Stimulated activated CD4-positive, alpha-beta T cell treated with anti-CD3 and anti-CD28 coated beads, Interleukin-15, amount 100 ng/mL, for 1 hour (primary cell): ENCODE data around the gene ADRA2B.

Experiments
- DNase-seq, 2 donors: peaks; one replicate each; pipeline ENCODE4 v3.0.0-alpha.2; 2020; ENCODE audit warnings: low read depth in 1 of 2, low spot score in 1 of 2

The ADRA2B gene

GRCh38 chr2:96106991-96107707, 9.2 kb downstream of the ADRA2B start:
- DNase-seq, result no peak

- no peak for DNase-seq
These were observed 10.2 kb downstream of the ADRA2B start for GRCh38 chr2:96105994-96106715.

- DNase-seq, result no peak
These were observed 11.0 kb downstream of the ADRA2B start for GRCh38 chr2:96105152-96105915.

GRCh38 chr2:96104487-96104861, 11.9 kb downstream of the ADRA2B start:
- no peak for DNase-seq

- no peak for DNase-seq
These were observed 12.4 kb downstream of the ADRA2B start for GRCh38 chr2:96103761-96104486.

- DNase-seq, result no peak
These were observed 13.2 kb downstream of the ADRA2B start for GRCh38 chr2:96103187-96103601.

- DNase-seq, result no peak
These were observed 13.7 kb downstream of the ADRA2B start for GRCh38 chr2:96102596-96103186.

- DNase-seq, result no peak
These were observed 15.5 kb downstream of the ADRA2B start for GRCh38 chr2:96100893-96101304.

GRCh38 chr2:96099861-96100798, 16.2 kb downstream of the ADRA2B start:
- no peak for DNase-seq

- DNase-seq, result no peak
These were observed 17.3 kb downstream of the ADRA2B start for GRCh38 chr2:96098900-96099590.

- no peak for DNase-seq
These were observed 18.2 kb downstream of the ADRA2B start for GRCh38 chr2:96097951-96098823.

GRCh38 chr2:96097441-96097840, 18.9 kb downstream of the ADRA2B start:
- DNase-seq, result no peak

- no peak for DNase-seq
These were observed 21.2 kb downstream of the ADRA2B start for GRCh38 chr2:96095116-96095636.

GRCh38 chr2:96093528-96093927, 22.8 kb downstream of the ADRA2B start:
- no peak for DNase-seq

GRCh38 chr2:96092951-96093350, 23.4 kb downstream of the ADRA2B start:
- no peak for DNase-seq

- no peak for DNase-seq
These were observed 23.8 kb downstream of the ADRA2B start for GRCh38 chr2:96092573-96092877.

- no peak for DNase-seq
These were observed 24.4 kb downstream of the ADRA2B start for GRCh38 chr2:96091711-96092572.
